Spleen (tissue), 11 donors: ENCODE data around the gene DEAF1. TPM values are rescaled to one million over a fixed set of nuclear protein-coding genes. Genes with fewer than 3 reads are reported as not detected.

Source experiments
- DNase-seq: peaks from one replicate; pipeline ENCODE4 v3.0.0-alpha.2; 2020
- H3K27ac ChIP-seq, 8 donors: fragments of 200-600 bp; sonication (generic) in 7 of 8; 1 replicate in 4 of 8; 2 replicates in 4 of 8; pipeline versions ENCODE4 v1.5.0 to v1.8.0; 2016 to 2021; ENCODE audit warnings: inconsistent platforms in 4 of 8, mild to moderate bottlenecking in 4 of 8, moderate library complexity in 1 of 8
- H3K27me3 ChIP-seq, 7 donors: fragments of 200-600 bp; sonication (generic) in 6 of 7; replicated peaks in 1 of 7; 1 replicate in 4 of 7; 2 replicates in 3 of 7; pipeline versions ENCODE4 v1.5.0 to v1.8.0; 2016 to 2021; ENCODE audit warnings: inconsistent platforms in 3 of 7, mild to moderate bottlenecking in 1 of 7
- H3K36me3 ChIP-seq, 6 donors: fragments of 200-600 bp; sonication (generic) in 5 of 6; 1 replicate in 4 of 6; 2 replicates in 2 of 6; pipeline versions ENCODE4 v1.5.0 to v1.8.0; 2016 to 2021; ENCODE audit warnings: inconsistent platforms in 2 of 6
- H3K4me1 ChIP-seq, 6 donors: fragments of 200-600 bp; sonication (generic) in 5 of 6; 1 replicate in 3 of 6; 2 replicates in 3 of 6; pipeline versions ENCODE4 v1.5.0 to v1.8.0; 2016 to 2021; ENCODE audit warnings: inconsistent platforms in 3 of 6
- H3K4me3 ChIP-seq, 8 donors: fragments of 200-600 bp; sonication (generic) in 7 of 8; 1 replicate in 4 of 8; 2 replicates in 4 of 8; pipeline versions ENCODE4 v1.5.0 to v1.8.0; 2016 to 2021; ENCODE audit warnings: inconsistent platforms in 4 of 8, mild to moderate bottlenecking in 4 of 8, moderate library complexity in 2 of 8
- H3K9me3 ChIP-seq, 8 donors: fragments of 200-600 bp; sonication (generic) in 7 of 8; 1 replicate in 4 of 8; 2 replicates in 4 of 8; pipeline versions ENCODE4 v1.5.0 to v1.8.0; 2016 to 2021; ENCODE audit warnings: inconsistent platforms in 4 of 8
- POLR2A ChIP-seq, 3 donors: fragments of 450-650 bp; IDR thresholded peaks; one replicate each; pipeline ENCODE4 v1.5.1; 2017; ENCODE audit warnings: antibody characterized with exemption in 3 of 3, mild to moderate bottlenecking in 1 of 3
- POLR2AphosphoS5 ChIP-seq, 3 donors: sonication (generic); formaldehyde crosslinking; IDR thresholded peaks; one replicate each; pipeline ENCODE4 v1.5.1; 2017; ENCODE audit warnings: antibody characterized with exemption in 3 of 3
- WGBS, 5 donors: extraction: QIAGEN DNeasy Blood & Tissue Kit in 3 of 5; methylation state at CpG; one replicate each; pipeline versions ENCODE4 v1.1.5 to v1.1.7; 2013 to 2018; 5-methylcytosine and 5-hydroxymethylcytosine counted together
- intact Hi-C: fragments of 100-400 bp; cut with DNase I; formaldehyde crosslinking; loops from one replicate; pipeline ENCODE4 v1.15.0; 2023; ENCODE audit warnings: low total_unique reads
- polyA plus RNA-seq, 3 donors: library from polyadenylated mRNA; stranded (reverse); fragments of 200-250 nt; gene quantifications; one replicate each; pipeline ENCODE4 v1.2.1, GENCODE V29; 2013
- total RNA-seq, 7 donors: library from RNA; depleted of rRNA in 3 of 7; stranded (reverse); fragments of >200 nt in 3 of 7; fragmentation: NEBNext Ultra II Directional in 4 of 7; extraction: Animal tissue kit (Norgen Biotek cat#: 25700) in 4 of 7; gene quantifications; one replicate each; pipeline versions ENCODE4 v1.1.0 to v1.2.1, GENCODE V29; 2016 to 2021
- TF ChIP-seq, protein P1 (sequence below), 11 experiments: fragments of 200-600 bp in 7 of 11; fragments of 450-650 bp in 4 of 11; sonication (generic) in 4 of 11; IDR thresholded peaks in 8 of 11; conservative IDR thresholded peaks in 3 of 11; 1 replicate in 7 of 11; 2 replicates in 4 of 11; pipeline versions ENCODE4 v1.4.0 to v1.8.0; 2016 to 2021; ENCODE audit warnings: antibody characterized with exemption in 11 of 11, inconsistent platforms in 4 of 11, mild to moderate bottlenecking in 1 of 11
- donor health status: healthy with polysubstance abuse.
- donor health status: DM: no; HTN: no; CAD: no; lungs with moderate emphysema.
- donor health status: DM: no; HTN: no; CAD: no.
- donor health status: Bipolar disorder and iron deficiency.
- donor health status: healthy.
- donor health status: DM: no; HTN: no; CAD: no.
- donor health status: DM: yes; HTN: yes; CAD: no.

DEAF1 gene
- total and polyA plus RNA-seq, 10 donors, result 21.8 to 44.9 (median 30.1) TPM

- Histone ChIP-seq H3K4me3 (no peak overlapping the region), H3K27me3 (no peaks in the 10 kb centered on the region), H3K9me3 (no peaks in the 10 kb centered on the region), H3K27ac (peak overlapping the region in 3 of 8 donors; percentile 14 to 33 (median 30)), H3K36me3 (peaks cover 0 to 100% (median 98%) of the 10 kb centered on the region in 6 donors), H3K4me1 (peaks cover 0 to 21% (median 11%) of the 10 kb centered on the region in 6 donors)
- no peak for DNase-seq
- TF ChIP-seq POLR2AphosphoS5 (IDR thresholded peaks at IDR 0.05), result no peak
- no peak for TF ChIP-seq POLR2A (IDR thresholded peaks at IDR 0.05)
- TF ChIP-seq, protein P1, sequence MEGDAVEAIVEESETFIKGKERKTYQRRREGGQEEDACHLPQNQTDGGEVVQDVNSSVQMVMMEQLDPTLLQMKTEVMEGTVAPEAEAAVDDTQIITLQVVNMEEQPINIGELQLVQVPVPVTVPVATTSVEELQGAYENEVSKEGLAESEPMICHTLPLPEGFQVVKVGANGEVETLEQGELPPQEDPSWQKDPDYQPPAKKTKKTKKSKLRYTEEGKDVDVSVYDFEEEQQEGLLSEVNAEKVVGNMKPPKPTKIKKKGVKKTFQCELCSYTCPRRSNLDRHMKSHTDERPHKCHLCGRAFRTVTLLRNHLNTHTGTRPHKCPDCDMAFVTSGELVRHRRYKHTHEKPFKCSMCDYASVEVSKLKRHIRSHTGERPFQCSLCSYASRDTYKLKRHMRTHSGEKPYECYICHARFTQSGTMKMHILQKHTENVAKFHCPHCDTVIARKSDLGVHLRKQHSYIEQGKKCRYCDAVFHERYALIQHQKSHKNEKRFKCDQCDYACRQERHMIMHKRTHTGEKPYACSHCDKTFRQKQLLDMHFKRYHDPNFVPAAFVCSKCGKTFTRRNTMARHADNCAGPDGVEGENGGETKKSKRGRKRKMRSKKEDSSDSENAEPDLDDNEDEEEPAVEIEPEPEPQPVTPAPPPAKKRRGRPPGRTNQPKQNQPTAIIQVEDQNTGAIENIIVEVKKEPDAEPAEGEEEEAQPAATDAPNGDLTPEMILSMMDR (IDR thresholded peaks at IDR 0.05 in 8 of 11, conservative IDR thresholded peaks at IDR 0.05 in 3 of 11), result no peak
- intact Hi-C loops, result no loop called here
- WGBS, 5 donors, result 92 to 97% (median 95%) methylated on average over 27 to 33 of the region's 33 CpGs
Measured at GRCh38 chr11:605286-606129, 89.5 kb downstream of the DEAF1 start.

- H3K4me1 ChIP-seq, result peaks cover 0 to 8% (median 3%) of the 10 kb centered on the region in 6 donors
- DNase-seq, result no peak
- TF ChIP-seq POLR2A (IDR thresholded peaks at IDR 0.05) (no peak), POLR2AphosphoS5 (IDR thresholded peaks at IDR 0.05) (no peak)
- TF ChIP-seq, protein P1 (IDR thresholded peaks at IDR 0.05 in 8 of 11, conservative IDR thresholded peaks at IDR 0.05 in 3 of 11), result no peak
- WGBS, 5 donors, result 91 to 96% (median 94%) methylated on average over 13 of the region's 13 CpGs
- intact Hi-C loops, result no loop called here
- peaks cover 0 to 100% (median 97%) of the 10 kb centered on the region in 6 donors for H3K36me3 ChIP-seq
- H3K4me3 ChIP-seq, result no peak overlapping the region
- no peaks in the 10 kb centered on the region for H3K9me3 ChIP-seq
- no peak overlapping the region for H3K27ac ChIP-seq
- no peaks in the 10 kb centered on the region for H3K27me3 ChIP-seq
Measured at GRCh38 chr11:603154-603553, 91.9 kb downstream of the DEAF1 start.

DNA sequence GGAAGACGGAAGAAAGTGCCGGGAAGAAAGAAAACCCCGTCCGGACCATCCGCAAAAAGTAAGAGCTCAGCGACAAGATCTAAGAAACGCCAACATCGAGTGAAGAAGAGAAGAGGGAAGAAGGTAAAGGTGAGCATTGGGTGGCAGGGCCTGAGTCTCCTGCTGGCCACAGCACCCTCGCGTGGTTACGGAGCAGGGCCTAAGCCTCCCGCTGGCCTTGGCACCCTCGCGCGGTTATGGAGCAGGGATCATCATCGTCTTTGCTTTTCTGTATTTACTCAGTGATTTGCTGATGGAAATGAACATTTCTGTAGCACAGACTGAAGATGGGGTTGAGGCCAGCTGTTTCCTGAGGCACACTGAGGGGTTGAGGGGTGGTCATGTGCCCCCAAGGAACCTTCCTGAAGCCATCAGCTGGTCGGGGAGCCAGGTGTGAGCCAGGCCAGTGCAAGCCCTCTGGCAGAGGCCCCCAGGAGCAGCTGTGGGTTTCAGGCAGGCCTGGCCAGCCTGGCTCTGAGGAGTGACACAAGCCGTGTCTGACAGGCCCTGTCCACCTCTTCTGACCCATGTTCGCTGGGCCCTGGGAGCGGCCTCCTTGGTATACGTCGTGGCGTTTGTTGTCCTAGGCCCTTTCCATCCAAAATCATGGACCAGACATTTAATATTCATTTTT, 93.3 kb downstream of the DEAF1 start:
- WGBS, 5 donors, result 93 to 97% (median 94%) methylated on average over 23 of the region's 23 CpGs
- no peaks in the 10 kb centered on the region for H3K4me1 ChIP-seq
- intact Hi-C loops, result no loop called here
- H3K36me3 ChIP-seq, result peaks cover 0 to 100% (median 97%) of the 10 kb centered on the region in 6 donors
- DNase-seq, result no peak
- no peak for TF ChIP-seq POLR2A (IDR thresholded peaks at IDR 0.05)
- TF ChIP-seq POLR2AphosphoS5 (IDR thresholded peaks at IDR 0.05), result peak in 2 of 3 donors; percentile 19 to 55
- TF ChIP-seq, protein P1 (IDR thresholded peaks at IDR 0.05 in 8 of 11, conservative IDR thresholded peaks at IDR 0.05 in 3 of 11), result no peak
- H3K27me3 ChIP-seq, result no peaks in the 10 kb centered on the region
- no peaks in the 10 kb centered on the region for H3K9me3 ChIP-seq
- no peak overlapping the region for H3K27ac ChIP-seq
- H3K4me3 ChIP-seq, result no peak overlapping the region
